HG02678 (cell line): ENCODE measurements around the gene FNDC3B.
"Not testable (repeated sequence)": the region's sequence is repeated elsewhere in the genome, so short reads cannot be mapped to it uniquely, and the experiment has no call there.

ENCODE experiments used
- ATAC-seq: cut with Tn5 transposase; IDR thresholded peaks from one replicate; pipeline ENCODE4 v1.9.1; 2021; ENCODE audit warnings: mild to moderate bottlenecking, moderate library complexity; ENCODE audit not compliant: unreplicated experiment

The FNDC3B gene

GRCh38 chr3:172090035-172090434, 50.7 kb downstream of the FNDC3B start:
- ATAC-seq, result no peak

GRCh38 chr3:172092658-172093057, 53.3 kb downstream of the FNDC3B start:
- ATAC-seq, result no peak

GRCh38 chr3:172093581-172094443, 54.4 kb downstream of the FNDC3B start:
- ATAC-seq, result not testable (repeated sequence)

- peak; percentile 94 for ATAC-seq
Observed at GRCh38 chr3:172094621-172095557, 55.5 kb downstream of the FNDC3B start.

- no peak for ATAC-seq
Observed at GRCh38 chr3:172096881-172097420, 57.6 kb downstream of the FNDC3B start.

- ATAC-seq, result no peak
Observed at GRCh38 chr3:172097585-172097984, 58.2 kb downstream of the FNDC3B start.

- no peak for ATAC-seq
Observed at GRCh38 chr3:172098698-172099494, 59.5 kb downstream of the FNDC3B start.

- no peak for ATAC-seq
Observed at GRCh38 chr3:172099495-172099808, 60.1 kb downstream of the FNDC3B start.

- ATAC-seq, result peak; percentile 49
Observed at GRCh38 chr3:172100482-172100881, 61.1 kb downstream of the FNDC3B start.

GRCh38 chr3:172101107-172101506, 61.7 kb downstream of the FNDC3B start:
- ATAC-seq, result peak; percentile 72

GRCh38 chr3:172102123-172102882, 62.9 kb downstream of the FNDC3B start:
- ATAC-seq, result peak; percentile 26

- no peak for ATAC-seq
Observed at GRCh38 chr3:172102883-172103310, 63.5 kb downstream of the FNDC3B start.

GRCh38 chr3:172103724-172104123, 64.3 kb downstream of the FNDC3B start:
- no peak for ATAC-seq

- ATAC-seq, result no peak
Observed at GRCh38 chr3:172104471-172105072, 65.2 kb downstream of the FNDC3B start.

- no peak for ATAC-seq
Observed at GRCh38 chr3:172106037-172106954, 66.9 kb downstream of the FNDC3B start.

GRCh38 chr3:172106989-172107388, 67.6 kb downstream of the FNDC3B start:
- ATAC-seq, result peak; percentile 50

- ATAC-seq, result peak; percentile 90
Observed at GRCh38 chr3:172107403-172107802, 68.0 kb downstream of the FNDC3B start.

- no peak for ATAC-seq
Observed at GRCh38 chr3:172110127-172110779, 70.9 kb downstream of the FNDC3B start.
